RWPE2 (cell line): ENCODE data around the gene RNF217.

Source experiments
- ATAC-seq: fragments of 200-7000 bp; cut with Tn5 transposase; 3 replicates; pipeline ENCODE4 v1.9.1; 2021; ENCODE audit warnings: low read depth
- DNase-seq: peaks from one replicate; pipeline ENCODE4 v3.0.0-alpha.2; 2020; ENCODE audit warnings: low spot score
- H3K27ac ChIP-seq: fragments of 450-650 bp; 2 replicates; pipeline ENCODE4 v1.5.1; 2017; ENCODE audit warnings: mild to moderate bottlenecking; ENCODE audit not compliant: poor library complexity, severe bottlenecking
- H3K27me3 ChIP-seq: fragments of 250-450 bp; sonication (Bioruptor Pico); 2 replicates; pipeline ENCODE4 v1.5.1; 2021; ENCODE audit warnings: mild to moderate bottlenecking, moderate library complexity; ENCODE audit not compliant: insufficient read depth, poor library complexity, severe bottlenecking
- H3K36me3 ChIP-seq: fragments of 250-450 bp; sonication (Bioruptor Pico); 2 replicates; pipeline ENCODE4 v1.5.1; 2020; ENCODE audit warnings: low read depth, mild to moderate bottlenecking, moderate library complexity
- H3K4me1 ChIP-seq: fragments of 250-450 bp; sonication (Bioruptor Pico); 2 replicates; pipeline ENCODE4 v1.5.1; 2021; ENCODE audit warnings: mild to moderate bottlenecking, moderate library complexity; ENCODE audit not compliant: insufficient read depth, poor library complexity, severe bottlenecking
- H3K4me3 ChIP-seq: fragments of 250-450 bp; sonication (Bioruptor Pico); 2 replicates; pipeline ENCODE4 v1.5.1; 2021; ENCODE audit warnings: mild to moderate bottlenecking, moderate library complexity; ENCODE audit not compliant: severe bottlenecking
- H3K9me3 ChIP-seq: fragments of 250-450 bp; sonication (Bioruptor Pico); 2 replicates; pipeline ENCODE4 v1.5.1; 2021; ENCODE audit warnings: mild to moderate bottlenecking, moderate library complexity; ENCODE audit not compliant: severe bottlenecking
- CTCF ChIP-seq: fragments of 450-650 bp; IDR thresholded peaks from one replicate; pipeline ENCODE4 v1.5.1; 2017; ENCODE audit warnings: mild to moderate bottlenecking, moderate library complexity; ENCODE audit not compliant: poor library complexity, severe bottlenecking

RNF217 gene

GRCh38 chr6:125104425-125104824 lies 142.2 kb downstream of the RNF217 start:
- H3K9me3 ChIP-seq: no peaks in the 10 kb centered on the region
- TF ChIP-seq CTCF: no peak
- DNase-seq: no peak
- H3K4me1 ChIP-seq: peaks cover 33% of the 10 kb centered on the region
- ATAC-seq: no peak
- H3K27ac ChIP-seq: peak overlapping the region; percentile 92
- no peak overlapping the region for H3K4me3 ChIP-seq
- no peaks in the 10 kb centered on the region for H3K27me3 ChIP-seq
- no peaks in the 10 kb centered on the region for H3K36me3 ChIP-seq

GRCh38 chr6:125107048-125107447 lies 144.8 kb downstream of the RNF217 start:
- no peak for TF ChIP-seq CTCF
- Histone ChIP-seq H3K27ac (no peak overlapping the region), H3K27me3 (no peaks in the 10 kb centered on the region), H3K4me1 (peaks cover 24% of the 10 kb centered on the region), H3K36me3 (no peaks in the 10 kb centered on the region), H3K4me3 (no peak overlapping the region), H3K9me3 (peaks cover 17% of the 10 kb centered on the region)
- ATAC-seq (no peak), DNase-seq (no peak)

- peaks cover 17% of the 10 kb centered on the region for H3K9me3 ChIP-seq
- TF ChIP-seq CTCF: no peak
- no peak for ATAC-seq
- no peaks in the 10 kb centered on the region for H3K36me3 ChIP-seq
- no peak for DNase-seq
- no peaks in the 10 kb centered on the region for H3K27me3 ChIP-seq
- H3K27ac ChIP-seq: no peak overlapping the region
- no peak overlapping the region for H3K4me3 ChIP-seq
- H3K4me1 ChIP-seq: peaks cover 17% of the 10 kb centered on the region
These were observed 145.7 kb downstream of the RNF217 start for GRCh38 chr6:125107896-125108295.

GRCh38 chr6:125110056-125110455 lies 147.8 kb downstream of the RNF217 start:
- DNase-seq (no peak), ATAC-seq (no peak)
- Histone ChIP-seq H3K4me1 (no peaks in the 10 kb centered on the region), H3K9me3 (peaks cover 17% of the 10 kb centered on the region), H3K27me3 (no peaks in the 10 kb centered on the region), H3K4me3 (no peak overlapping the region), H3K27ac (no peak overlapping the region), H3K36me3 (no peaks in the 10 kb centered on the region)
- TF ChIP-seq CTCF: no peak

GRCh38 chr6:125111219-125111983 lies 149.2 kb downstream of the RNF217 start:
- Histone ChIP-seq H3K27ac (no peak overlapping the region), H3K36me3 (no peaks in the 10 kb centered on the region), H3K9me3 (peaks cover 17% of the 10 kb centered on the region), H3K27me3 (no peaks in the 10 kb centered on the region), H3K4me3 (no peak overlapping the region), H3K4me1 (no peaks in the 10 kb centered on the region)
- ATAC-seq: no peak
- TF ChIP-seq CTCF: no peak
- DNase-seq: no peak
